GM18505 (cell line): ENCODE data around the gene SPATA6.
"Not testable (repeated sequence)": the region's sequence is repeated elsewhere in the genome, so short reads cannot be mapped to it uniquely, and the experiment has no call there.

ENCODE experiments used
- ATAC-seq: cut with Tn5 transposase; IDR thresholded peaks from one replicate; pipeline ENCODE4 v1.9.1; 2021; ENCODE audit not compliant: unreplicated experiment
- POLR2A ChIP-seq: IDR thresholded peaks from 4 replicates; pipeline ENCODE4 v1.6.1; 2011; ENCODE audit warnings: borderline replicate concordance; ENCODE audit not compliant: insufficient read depth, insufficient read length; ENCODE audit errors: extremely low read depth

Gene SPATA6

GRCh38 chr1:48471691-48472576 is at the start of gene SPATA6:
TSS of gene SPATA6 (minus strand) at chr1:48472204. CDS start at chr1:48472008, 196 bp downstream.
- peak; percentile 98 for ATAC-seq
- TF ChIP-seq POLR2A: no peak

- not testable (repeated sequence) for ATAC-seq
Measured at GRCh38 chr1:48519896-48520295, 47.9 kb upstream of the SPATA6 start.

DNA sequence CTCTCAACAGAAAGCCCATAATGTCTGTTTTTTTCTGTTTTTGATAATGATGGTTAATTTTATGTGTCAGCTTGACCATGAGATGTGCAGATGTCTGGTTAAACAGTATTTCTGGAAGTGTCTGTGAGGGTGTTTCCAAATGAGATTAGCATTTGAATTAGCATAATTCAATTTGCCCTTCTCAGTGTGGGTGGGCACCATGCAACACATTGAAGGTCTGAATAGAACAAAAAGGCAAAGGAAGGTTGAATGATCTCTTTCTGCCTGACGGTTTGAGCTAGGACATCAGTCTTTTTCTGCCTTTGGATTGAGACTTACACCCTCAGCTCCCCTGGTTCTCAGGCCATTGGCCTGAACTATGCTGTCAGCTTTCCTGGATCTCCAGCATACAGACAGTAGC is 34.9 kb upstream of the SPATA6 start:
- ATAC-seq: no peak
- TF ChIP-seq POLR2A: no peak

- TF ChIP-seq POLR2A: no peak
- no peak for ATAC-seq
Measured at GRCh38 chr1:48500541-48501450, 28.8 kb upstream of the SPATA6 start.

DNA sequence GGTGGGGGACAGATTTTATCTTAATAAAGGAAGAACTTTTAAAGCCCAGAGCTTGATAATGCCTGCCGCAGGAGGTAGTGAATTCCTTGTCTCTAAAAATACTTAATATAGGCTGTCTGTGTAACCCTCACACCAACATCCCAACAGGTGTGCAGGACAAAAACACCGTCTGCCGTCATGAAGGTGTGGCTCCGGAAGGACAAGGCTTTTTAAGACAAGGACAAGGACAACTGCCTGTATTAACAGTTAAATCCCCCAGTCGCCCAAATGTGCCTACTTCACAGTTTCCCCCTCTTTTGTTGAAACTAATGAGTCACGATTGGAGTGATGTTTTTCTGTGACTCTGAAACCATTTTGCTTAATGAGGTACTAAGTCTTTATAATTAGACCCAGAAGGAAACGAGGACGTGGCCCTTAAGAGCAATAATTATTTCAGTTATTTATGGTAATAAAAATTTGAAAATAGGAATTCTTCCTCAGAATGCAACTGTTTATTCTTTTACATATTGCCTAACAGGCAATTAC is 27.3 kb upstream of the SPATA6 start:
- no peak for ATAC-seq
- TF ChIP-seq POLR2A: no peak

DNA sequence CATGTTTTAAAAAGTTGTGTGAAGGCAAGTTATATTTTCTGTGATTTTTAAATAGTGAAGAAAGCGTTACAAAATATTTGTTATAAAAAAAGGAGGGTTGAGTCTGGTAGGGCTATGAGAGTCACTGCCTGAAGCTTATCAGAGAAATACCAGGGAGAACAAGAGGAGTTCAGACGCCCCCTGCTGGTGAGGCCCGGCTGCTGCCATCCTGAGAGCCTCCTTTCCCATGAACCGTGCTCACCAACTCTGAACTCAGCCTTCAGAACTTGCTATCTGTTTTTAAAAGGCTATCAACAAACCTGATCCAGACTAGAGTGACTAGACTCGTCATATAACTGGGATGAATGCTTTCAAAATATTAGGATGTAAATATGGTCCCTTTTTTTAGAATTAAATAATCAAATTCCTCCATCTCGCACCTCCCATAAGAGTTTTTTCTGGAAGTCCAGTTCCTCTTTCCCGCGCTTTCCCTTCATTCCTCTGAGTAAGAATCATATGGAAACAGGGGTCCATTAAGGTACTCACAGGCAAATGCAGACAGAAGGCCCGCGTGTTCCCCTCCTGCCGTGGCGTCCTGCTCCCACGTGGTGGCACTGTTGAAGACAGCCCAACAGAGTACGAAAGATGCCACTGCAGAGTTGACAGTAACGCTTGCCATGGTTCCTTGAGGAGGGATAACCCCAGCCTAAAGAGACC is 26.2 kb upstream of the SPATA6 start:
- no peak for TF ChIP-seq POLR2A
- peak; percentile 84 for ATAC-seq

GRCh38 chr1:48495911-48496310 is 23.9 kb upstream of the SPATA6 start:
- no peak for TF ChIP-seq POLR2A
- ATAC-seq: no peak

GRCh38 chr1:48495166-48495565 is 23.2 kb upstream of the SPATA6 start:
- no peak for TF ChIP-seq POLR2A
- ATAC-seq: no peak

GRCh38 chr1:48493970-48494769 is 22.2 kb upstream of the SPATA6 start:
- TF ChIP-seq POLR2A: no peak
- ATAC-seq: no peak

DNA sequence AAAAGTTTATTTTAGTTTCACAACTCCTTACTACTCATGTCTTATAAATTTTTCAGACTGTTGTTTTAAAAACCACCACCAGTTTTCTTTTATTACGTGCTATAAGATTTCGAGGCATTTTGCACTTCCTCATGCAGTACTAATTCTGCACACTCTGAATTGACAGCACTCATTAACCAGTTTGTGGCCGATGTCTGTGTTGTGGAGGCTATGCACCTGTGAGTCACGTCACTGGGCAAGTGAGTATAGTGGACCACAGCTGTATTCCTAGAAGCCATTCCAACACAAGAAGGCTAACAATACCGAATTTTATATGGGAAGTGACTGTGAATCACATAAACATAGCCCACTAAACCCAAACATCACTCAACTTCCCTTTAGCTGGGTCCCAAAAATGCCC is 21.0 kb upstream of the SPATA6 start:
- no peak for ATAC-seq
- TF ChIP-seq POLR2A: no peak

DNA sequence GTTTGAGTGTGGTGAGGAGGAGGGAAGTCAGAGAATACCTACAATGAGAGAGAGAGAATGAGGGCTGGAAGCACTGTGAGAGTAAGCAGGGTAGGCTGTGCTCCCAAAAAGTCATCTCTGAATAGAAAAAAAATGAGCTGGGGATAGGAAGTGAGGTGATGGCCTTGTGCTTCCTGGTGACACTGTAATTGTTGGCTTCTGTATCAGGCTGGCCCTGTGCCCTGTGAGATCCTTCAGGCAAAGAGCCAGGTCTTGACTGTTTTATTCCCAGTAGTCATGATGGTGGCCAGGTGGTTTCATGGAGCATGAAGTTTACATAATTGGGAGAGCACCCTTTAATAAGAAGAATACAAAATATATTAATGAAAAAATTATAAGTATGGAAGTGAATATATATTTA is 20.4 kb upstream of the SPATA6 start:
- TF ChIP-seq POLR2A: no peak
- ATAC-seq: no peak

DNA sequence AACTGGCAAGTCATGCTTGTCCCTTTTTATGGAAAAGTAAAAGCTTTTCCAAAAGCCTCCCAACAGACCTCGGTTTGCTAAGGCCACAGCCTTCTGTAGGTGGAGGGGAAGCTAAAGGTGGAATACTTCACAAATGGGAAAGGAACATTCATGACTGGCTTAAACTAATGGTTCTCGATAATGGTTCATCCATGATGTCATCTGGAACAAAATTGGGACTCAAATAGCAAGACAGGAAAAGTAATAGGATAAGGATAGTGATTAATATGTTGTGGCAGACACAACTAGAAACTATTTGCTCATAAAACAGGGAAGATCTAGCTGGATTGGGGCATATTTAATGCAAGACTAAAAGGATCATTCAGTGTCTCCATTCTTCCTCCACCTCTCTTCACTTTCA is 16.7 kb upstream of the SPATA6 start:
- ATAC-seq: no peak
- no peak for TF ChIP-seq POLR2A
